ENCODE measurements around the gene XPC. TPM values are rescaled to one million over a fixed set of nuclear protein-coding genes. Genes with fewer than 3 reads are reported as not detected.

The XPC gene
- total RNA-seq, 4 donors from 2014 or later, result 14.4 to 47.9 (median 30.0) TPM

GRCh38 chr3:14166877-14167603 lies 11.4 kb downstream of the XPC start:
- DNase-seq, result no peak
- TF ChIP-seq CTCF (IDR thresholded peaks at IDR 0.05) (no peak), POLR2A (IDR thresholded peaks at IDR 0.05) (no peak)
- Histone ChIP-seq H3K36me3 (peaks cover 41 to 100% (median 67%) of the 10 kb centered on the region in 3 donors), H3K27me3 (no peaks in the 10 kb centered on the region), H3K4me1 (no peaks in the 10 kb centered on the region), H3K4me3 (no peak overlapping the region), H3K27ac (no peak overlapping the region), H3K9me3 (peaks cover 0 to 2% (median 2%) of the 10 kb centered on the region in 3 donors)
- WGBS, 2 donors, result 82 to 83% methylated on average over 8 to 9 of the region's 9 CpGs
- intact Hi-C loops (cut with DNase I), result no loop called here

- H3K27me3 ChIP-seq, result no peaks in the 10 kb centered on the region
- H3K4me1 ChIP-seq, result peaks cover 0 to 9% (median 0%) of the 10 kb centered on the region in 3 donors
- TF ChIP-seq POLR2A (IDR thresholded peaks at IDR 0.05) (no peak), CTCF (IDR thresholded peaks at IDR 0.05) (no peak)
Observed at GRCh38 chr3:14162178-14162577, 16.2 kb downstream of the XPC start.

GRCh38 chr3:14161282-14161681 lies 17.1 kb downstream of the XPC start:
- Histone ChIP-seq H3K36me3 (peaks cover 37 to 100% (median 66%) of the 10 kb centered on the region in 3 donors), H3K27me3 (no peaks in the 10 kb centered on the region), H3K4me1 (peaks cover 0 to 18% (median 2%) of the 10 kb centered on the region in 3 donors), H3K27ac (no peak overlapping the region), H3K9me3 (peaks cover 0 to 13% (median 8%) of the 10 kb centered on the region in 3 donors), H3K4me3 (no peak overlapping the region)
- WGBS, 2 donors, result 88 to 89% methylated on average over 2 of the region's 2 CpGs
- no peak for DNase-seq
- no peak for TF ChIP-seq POLR2A (IDR thresholded peaks at IDR 0.05)
- TF ChIP-seq CTCF (IDR thresholded peaks at IDR 0.05), result no peak
- intact Hi-C loops (cut with DNase I), result no loop called here

More at GRCh38 chr3:14162178-14162577, 16.2 kb downstream of the XPC start:
- Histone ChIP-seq H3K9me3 (peaks cover 0 to 13% (median 8%) of the 10 kb centered on the region in 3 donors), H3K27ac (no peak overlapping the region), H3K4me3 (no peak overlapping the region), H3K36me3 (peaks cover 37 to 100% (median 71%) of the 10 kb centered on the region in 3 donors)
- intact Hi-C loops (cut with DNase I), result no loop called here
- WGBS, 2 donors, result 79 to 80% methylated on average over 2 of the region's 2 CpGs
- DNase-seq, result no peak

- intact Hi-C loops (cut with DNase I), result no loop called here
- H3K36me3 ChIP-seq, result peaks cover 20 to 100% (median 55%) of the 10 kb centered on the region in 3 donors
- peaks cover 0 to 13% (median 8%) of the 10 kb centered on the region in 3 donors for H3K9me3 ChIP-seq
- DNase-seq, result no peak
- peaks cover 0 to 28% (median 2%) of the 10 kb centered on the region in 3 donors for H3K4me1 ChIP-seq
- WGBS, 2 donors, result 88 to 95% methylated on average over 8 of the region's 8 CpGs
- no peak overlapping the region for H3K27ac ChIP-seq
- no peaks in the 10 kb centered on the region for H3K27me3 ChIP-seq
- no peak for TF ChIP-seq CTCF (IDR thresholded peaks at IDR 0.05)
- no peak for TF ChIP-seq POLR2A (IDR thresholded peaks at IDR 0.05)
- no peak overlapping the region for H3K4me3 ChIP-seq
Observed at GRCh38 chr3:14159426-14159825, 19.0 kb downstream of the XPC start.

GRCh38 chr3:14158370-14158769 lies 20.0 kb downstream of the XPC start:
- Histone ChIP-seq H3K9me3 (peaks cover 0 to 13% (median 8%) of the 10 kb centered on the region in 3 donors), H3K4me1 (peaks cover 0 to 28% (median 2%) of the 10 kb centered on the region in 3 donors), H3K27ac (no peak overlapping the region), H3K36me3 (peaks cover 17 to 100% (median 47%) of the 10 kb centered on the region in 3 donors), H3K4me3 (no peak overlapping the region), H3K27me3 (no peaks in the 10 kb centered on the region)
- DNase-seq, result no peak
- 95 to 96% methylated on average over 13 to 14 of the region's 14 CpGs for WGBS, 2 donors
- intact Hi-C loops (cut with DNase I), result no loop called here
- TF ChIP-seq POLR2A (IDR thresholded peaks at IDR 0.05) (no peak), CTCF (IDR thresholded peaks at IDR 0.05) (no peak)
